KMS-11 (cell line): ENCODE data around the gene PPP1R9A.

Source experiments
- H2AFZ ChIP-seq: fragments of 200-600 bp; sonication (generic); 2 replicates; pipeline ENCODE4 v1.6.1; 2016; ENCODE audit warnings: antibody characterized with exemption, mixed run types, low read depth
- H3K27ac ChIP-seq: fragments of 200-600 bp; sonication (generic); 2 replicates; pipeline ENCODE4 v1.6.1; 2016; ENCODE audit warnings: mild to moderate bottlenecking, mixed run types
- H3K27me3 ChIP-seq: fragments of 200-600 bp; sonication (generic); 2 replicates; pipeline ENCODE4 v1.6.1; 2017; ENCODE audit warnings: mild to moderate bottlenecking, low read depth, mixed run types, moderate library complexity; ENCODE audit not compliant: insufficient read depth
- H3K36me3 ChIP-seq: fragments of 200-600 bp; sonication (generic); 2 replicates; pipeline ENCODE4 v1.6.1; 2017; ENCODE audit warnings: mild to moderate bottlenecking, mixed run types; ENCODE audit not compliant: insufficient read depth
- H3K4me1 ChIP-seq: fragments of 200-600 bp; sonication (generic); 2 replicates; pipeline ENCODE4 v1.6.1; 2016; ENCODE audit warnings: mild to moderate bottlenecking, low read depth, mixed run types; ENCODE audit not compliant: poor library complexity, severe bottlenecking
- H3K4me2 ChIP-seq: fragments of 200-600 bp; sonication (generic); 2 replicates; pipeline ENCODE4 v1.7.0; 2016; ENCODE audit warnings: mild to moderate bottlenecking, mixed run types
- H3K4me3 ChIP-seq: fragments of 200-600 bp; sonication (generic); IDR thresholded peaks from 2 replicates; pipeline ENCODE4 v1.6.1; 2017; ENCODE audit warnings: low read depth, low read length, mixed read lengths; ENCODE audit not compliant: insufficient read depth
- H3K79me2 ChIP-seq: fragments of 200-600 bp; sonication (generic); 2 replicates; pipeline ENCODE4 v1.6.1; 2016; ENCODE audit warnings: low read depth, mixed run types; ENCODE audit not compliant: insufficient read depth
- H3K9ac ChIP-seq: fragments of 200-600 bp; sonication (generic); 2 replicates; pipeline ENCODE4 v1.6.1; 2016; ENCODE audit warnings: mild to moderate bottlenecking, mixed run types
- H4K20me1 ChIP-seq: fragments of 200-600 bp; sonication (generic); 2 replicates; pipeline ENCODE4 v1.6.1; 2016; ENCODE audit warnings: mild to moderate bottlenecking, mixed run types; ENCODE audit not compliant: insufficient read depth
- CTCF ChIP-seq: fragments of 200-600 bp; sonication (generic); conservative IDR thresholded peaks from 2 replicates; pipeline ENCODE4 v1.6.1; 2017; ENCODE audit warnings: low read depth, mild to moderate bottlenecking, antibody characterized with exemption, low read length, moderate library complexity, mixed read lengths

PPP1R9A gene

DNA sequence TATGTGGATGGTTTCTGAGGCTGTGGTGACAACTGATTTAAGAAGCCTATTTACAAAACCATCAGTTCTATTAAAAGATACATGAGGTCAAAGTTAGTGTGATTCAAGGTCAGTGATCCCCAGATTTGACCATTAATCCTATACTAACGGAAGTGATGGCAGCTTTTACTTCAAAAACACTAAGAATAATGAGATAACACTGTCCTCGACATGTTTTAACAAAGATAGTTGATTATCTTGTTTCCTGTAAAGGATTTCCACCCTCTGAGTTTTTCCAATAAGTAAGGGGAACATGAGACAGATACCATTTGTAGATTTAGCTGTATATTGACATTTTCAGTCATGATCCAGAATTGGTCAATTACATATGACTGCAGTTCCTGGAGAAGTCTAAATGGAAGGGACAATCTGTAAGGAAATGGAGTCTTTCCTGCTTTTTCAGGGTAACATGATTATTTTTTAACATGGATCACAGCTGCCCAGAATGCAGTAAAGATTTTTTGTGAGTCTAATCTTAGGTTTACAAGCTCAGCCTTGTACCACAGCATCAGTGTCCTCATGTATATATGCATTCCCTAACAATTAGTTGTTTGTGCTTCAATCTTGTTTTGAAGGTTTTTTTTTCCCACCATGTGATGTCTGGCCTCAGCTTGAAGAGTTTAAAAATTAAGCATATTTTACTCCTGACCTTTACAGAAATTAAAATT, 188.0 kb downstream of the PPP1R9A start:
- H2AFZ ChIP-seq = no peak overlapping the region
- H3K79me2 ChIP-seq = no peaks in the 10 kb centered on the region
- no peak for TF ChIP-seq CTCF
- no peaks in the 10 kb centered on the region for H3K36me3 ChIP-seq
- no peaks in the 10 kb centered on the region for H3K27me3 ChIP-seq
- no peaks in the 10 kb centered on the region for H3K4me1 ChIP-seq
- H3K4me2 ChIP-seq = no peak overlapping the region
- no peak overlapping the region for H3K4me3 ChIP-seq
- H3K27ac ChIP-seq = no peak overlapping the region
- H3K9ac ChIP-seq = no peak overlapping the region
- H4K20me1 ChIP-seq = no peaks in the 10 kb centered on the region

GRCh38 chr7:95095966-95096540, 188.7 kb downstream of the PPP1R9A start:
- Histone ChIP-seq H3K4me2 (no peak overlapping the region), H4K20me1 (no peaks in the 10 kb centered on the region), H3K36me3 (no peaks in the 10 kb centered on the region), H3K9ac (no peak overlapping the region), H3K27me3 (no peaks in the 10 kb centered on the region), H3K27ac (no peak overlapping the region), H3K4me3 (no peak overlapping the region), H3K79me2 (no peaks in the 10 kb centered on the region), H3K4me1 (no peaks in the 10 kb centered on the region), H2AFZ (no peak overlapping the region)
- no peak for TF ChIP-seq CTCF

DNA sequence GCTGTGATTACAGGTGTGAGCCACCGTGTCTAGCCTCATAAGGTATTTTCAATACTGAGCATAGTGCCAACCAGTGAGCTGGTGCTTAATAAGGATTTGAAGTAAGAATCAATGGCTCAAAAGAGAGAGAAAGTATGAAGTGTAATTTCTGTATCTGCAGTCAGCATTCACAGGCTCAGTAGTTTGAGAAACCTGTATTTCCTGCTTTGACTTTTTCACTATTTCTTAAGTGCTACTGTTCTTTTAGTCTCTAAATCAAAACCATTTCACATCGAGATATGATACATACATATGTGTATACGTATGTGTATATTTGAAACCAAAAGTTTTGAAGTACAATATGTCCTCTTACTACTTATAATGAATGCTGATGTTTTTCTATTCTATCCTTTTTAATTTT, 189.9 kb downstream of the PPP1R9A start:
- H3K36me3 ChIP-seq = no peaks in the 10 kb centered on the region
- no peak overlapping the region for H3K4me3 ChIP-seq
- H3K4me1 ChIP-seq = no peaks in the 10 kb centered on the region
- H3K27ac ChIP-seq = no peak overlapping the region
- H3K4me2 ChIP-seq = no peak overlapping the region
- no peaks in the 10 kb centered on the region for H4K20me1 ChIP-seq
- no peak overlapping the region for H2AFZ ChIP-seq
- H3K27me3 ChIP-seq = no peaks in the 10 kb centered on the region
- TF ChIP-seq CTCF = no peak
- no peaks in the 10 kb centered on the region for H3K79me2 ChIP-seq
- no peak overlapping the region for H3K9ac ChIP-seq

GRCh38 chr7:95097851-95098250, 190.5 kb downstream of the PPP1R9A start:
- Histone ChIP-seq H4K20me1 (no peaks in the 10 kb centered on the region), H3K9ac (no peak overlapping the region), H3K27ac (no peak overlapping the region), H3K4me2 (no peak overlapping the region), H3K4me3 (no peak overlapping the region), H3K27me3 (no peaks in the 10 kb centered on the region), H3K36me3 (no peaks in the 10 kb centered on the region), H3K79me2 (no peaks in the 10 kb centered on the region), H3K4me1 (no peaks in the 10 kb centered on the region), H2AFZ (no peak overlapping the region)
- no peak for TF ChIP-seq CTCF
